Measurements from ENCODE around the gene TSPAN8. TPM values are rescaled to one million over a fixed set of nuclear protein-coding genes. Genes with fewer than 3 reads are reported as not detected.
A peak's percentile ranks its signal among the peaks of the same experiment; 100 is the strongest.

TSPAN8 gene
- total and polyA plus RNA-seq, 2 donors (not counting 1 experiment from before 2014, with no cell fraction given): 0.17 TPM; not detected in 1

GRCh38 chr12:71128191-71128788 is 29.5 kb downstream of the TSPAN8 start:
- Histone ChIP-seq H3K36me3 (ENCODE audit: control insufficient read depth, insufficient read depth, low read length) (no peaks in the 10 kb centered on the region), H4K20me1 (ENCODE audit: control insufficient read depth, extremely low read depth, insufficient read depth, low read length) (no peaks in the 10 kb centered on the region), H2AFZ (ENCODE audit: low read length) (no peak overlapping the region), H3K27me3 (ENCODE audit: control insufficient read depth, insufficient read depth, low read length) (no peaks in the 10 kb centered on the region), H3K27ac (ENCODE audit: insufficient read depth, low read length) (no peak overlapping the region), H3K79me2 (ENCODE audit: control insufficient read depth, insufficient read depth, low read length) (no peaks in the 10 kb centered on the region), H3K9ac (ENCODE audit: insufficient read depth, low read length) (no peak overlapping the region), H3K9me3 (ENCODE audit: control insufficient read depth, insufficient read depth, low read depth, low read length) (no peaks in the 10 kb centered on the region), H3K4me1 (ENCODE audit: control insufficient read depth, extremely low read depth, insufficient read depth, low read length) (no peaks in the 10 kb centered on the region), H3K4me3 (replicated peaks in 1 of 4; ENCODE audit: control extremely low read depth in 1 of 4, insufficient read depth in 1 of 4, low read depth in 3 of 4, low read length in 4 of 4) (no peak overlapping the region), H3K4me2 (ENCODE audit: extremely low read depth, insufficient read depth, low read length) (no peak overlapping the region)
- no peak for TF ChIP-seq CTCF (conservative IDR thresholded peaks at IDR 0.05 in 1 of 2, IDR thresholded peaks at IDR 0.05 in 1 of 2; ENCODE audit: low read depth in 1 of 2, low read length in 2 of 2)
- no peak for TF ChIP-seq EZH2 (IDR thresholded peaks at IDR 0.05; ENCODE audit: low read length, missing control alignments)
- DNase-seq (ENCODE audit: low read depth in 2 of 2): peak in 1 of 2 donors; percentile 25

- no peaks in the 10 kb centered on the region for H3K4me1 ChIP-seq (ENCODE audit: control insufficient read depth, extremely low read depth, insufficient read depth, low read length)
- no peak overlapping the region for H3K4me2 ChIP-seq (ENCODE audit: extremely low read depth, insufficient read depth, low read length)
- H4K20me1 ChIP-seq (ENCODE audit: control insufficient read depth, extremely low read depth, insufficient read depth, low read length): no peaks in the 10 kb centered on the region
- no peak overlapping the region for H3K9ac ChIP-seq (ENCODE audit: insufficient read depth, low read length)
- no peaks in the 10 kb centered on the region for H3K27me3 ChIP-seq (ENCODE audit: control insufficient read depth, insufficient read depth, low read length)
- no peaks in the 10 kb centered on the region for H3K36me3 ChIP-seq (ENCODE audit: control insufficient read depth, insufficient read depth, low read length)
- H2AFZ ChIP-seq (ENCODE audit: low read length): no peak overlapping the region
- H3K27ac ChIP-seq (ENCODE audit: insufficient read depth, low read length): no peak overlapping the region
- H3K4me3 ChIP-seq (replicated peaks in 1 of 4; ENCODE audit: control extremely low read depth in 1 of 4, insufficient read depth in 1 of 4, low read depth in 3 of 4, low read length in 4 of 4): no peak overlapping the region
- DNase-seq (ENCODE audit: low read depth in 2 of 2): no peak
- no peaks in the 10 kb centered on the region for H3K79me2 ChIP-seq (ENCODE audit: control insufficient read depth, insufficient read depth, low read length)
- H3K9me3 ChIP-seq (ENCODE audit: control insufficient read depth, insufficient read depth, low read depth, low read length): no peaks in the 10 kb centered on the region
- no peak for TF ChIP-seq CTCF (conservative IDR thresholded peaks at IDR 0.05 in 1 of 2, IDR thresholded peaks at IDR 0.05 in 1 of 2; ENCODE audit: low read depth in 1 of 2, low read length in 2 of 2)
- TF ChIP-seq EZH2 (IDR thresholded peaks at IDR 0.05; ENCODE audit: low read length, missing control alignments): no peak
Observed at GRCh38 chr12:71125949-71126348, 31.9 kb downstream of the TSPAN8 start.

DNA sequence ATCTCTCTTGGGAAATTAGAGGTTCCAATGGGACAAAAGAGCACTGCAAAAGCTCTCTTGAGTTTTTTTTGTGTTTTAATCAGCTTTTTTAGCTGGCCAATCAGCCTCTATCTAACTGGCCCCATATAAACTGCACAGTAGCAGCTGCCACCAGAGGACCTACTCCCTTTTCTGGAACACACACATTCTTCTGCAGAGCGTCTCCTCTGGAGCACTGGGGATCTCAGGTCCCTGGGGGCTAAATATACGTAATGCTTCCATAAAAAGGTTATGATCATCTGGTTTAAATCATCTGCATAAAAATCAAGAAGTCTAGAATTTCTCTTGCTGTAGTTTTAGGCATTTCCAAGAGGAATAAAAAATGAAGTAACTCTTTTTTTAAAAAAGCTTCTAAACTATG is 32.3 kb downstream of the TSPAN8 start:
- H3K27ac ChIP-seq (ENCODE audit: insufficient read depth, low read length): no peak overlapping the region
- DNase-seq (ENCODE audit: low read depth in 2 of 2): no peak

More for the DNA sequence above, 32.3 kb downstream of the TSPAN8 start:
- H3K27me3 ChIP-seq (ENCODE audit: control insufficient read depth, insufficient read depth, low read length): no peaks in the 10 kb centered on the region
- H3K4me1 ChIP-seq (ENCODE audit: control insufficient read depth, extremely low read depth, insufficient read depth, low read length): no peaks in the 10 kb centered on the region
- no peak overlapping the region for H3K4me2 ChIP-seq (ENCODE audit: extremely low read depth, insufficient read depth, low read length)
- H4K20me1 ChIP-seq (ENCODE audit: control insufficient read depth, extremely low read depth, insufficient read depth, low read length): no peaks in the 10 kb centered on the region
- no peaks in the 10 kb centered on the region for H3K36me3 ChIP-seq (ENCODE audit: control insufficient read depth, insufficient read depth, low read length)
- H3K9me3 ChIP-seq (ENCODE audit: control insufficient read depth, insufficient read depth, low read depth, low read length): no peaks in the 10 kb centered on the region
- no peaks in the 10 kb centered on the region for H3K79me2 ChIP-seq (ENCODE audit: control insufficient read depth, insufficient read depth, low read length)
- no peak for TF ChIP-seq CTCF (conservative IDR thresholded peaks at IDR 0.05 in 1 of 2, IDR thresholded peaks at IDR 0.05 in 1 of 2; ENCODE audit: low read depth in 1 of 2, low read length in 2 of 2)
- no peak overlapping the region for H3K9ac ChIP-seq (ENCODE audit: insufficient read depth, low read length)
- no peak overlapping the region for H2AFZ ChIP-seq (ENCODE audit: low read length)
- no peak overlapping the region for H3K4me3 ChIP-seq (replicated peaks in 1 of 4; ENCODE audit: control extremely low read depth in 1 of 4, insufficient read depth in 1 of 4, low read depth in 3 of 4, low read length in 4 of 4)
